Measurements from ENCODE around the gene MNT.

The MNT gene

GRCh38 chr17:2362416-2362815 is 38.4 kb downstream of the MNT start:
- DNase-seq = no peak

- DNase-seq = no peak
These were observed 38.8 kb downstream of the MNT start for GRCh38 chr17:2362016-2362415.

GRCh38 chr17:2361010-2361760 is 39.7 kb downstream of the MNT start:
- DNase-seq = no peak

- no peak for DNase-seq
These were observed 42.9 kb downstream of the MNT start for GRCh38 chr17:2357931-2358434.

GRCh38 chr17:2357237-2357636 is 43.6 kb downstream of the MNT start:
- DNase-seq = no peak

GRCh38 chr17:2354311-2354710 is 46.5 kb downstream of the MNT start:
- DNase-seq = no peak

- no peak for DNase-seq
These were observed 49.6 kb downstream of the MNT start for GRCh38 chr17:2351269-2351668.

GRCh38 chr17:2347805-2348685 is 52.8 kb downstream of the MNT start:
- peak in 1 of 2 experiments; percentile 46 for DNase-seq

GRCh38 chr17:2346475-2346874 is 54.4 kb downstream of the MNT start:
- DNase-seq = no peak

GRCh38 chr17:2344528-2344927 is 56.3 kb downstream of the MNT start:
- DNase-seq = no peak

- no peak for DNase-seq
These were observed 57.4 kb downstream of the MNT start for GRCh38 chr17:2343421-2343820.

- DNase-seq = no peak
These were observed 62.6 kb downstream of the MNT start for GRCh38 chr17:2338315-2338657.

- peak in 1 of 2 experiments; percentile 37 for DNase-seq
These were observed 63.1 kb downstream of the MNT start for GRCh38 chr17:2337544-2338314.

GRCh38 chr17:2336852-2337543 is 63.9 kb downstream of the MNT start, which contains the start of gene SGSM2:
Gene SGSM2, plus strand, starts transcription at chr17:2337501. Its CDS starts 188 bp downstream, at chr17:2337689.
- peak; percentile 52 to 65 for DNase-seq

GRCh38 chr17:2336215-2336851 is 64.5 kb downstream of the MNT start, which contains the start of gene TSR1:
Gene TSR1, minus strand, starts transcription at chr17:2336457. Its CDS starts 30 bp downstream, at chr17:2336427.
- DNase-seq = peak; percentile 79 to 87

- DNase-seq = no peak
These were observed 65.1 kb downstream of the MNT start for GRCh38 chr17:2335726-2336214.
